Measurements from ENCODE around the gene NCKAP5L. TPM values are rescaled to one million over a fixed set of nuclear protein-coding genes. Genes with fewer than 3 reads are reported as not detected.

NCKAP5L gene
- total RNA-seq: 13.9 and 19.5 TPM in 2 replicates

GRCh38 chr12:49828133-49829091 lies at the start of gene NCKAP5L:
Gene NCKAP5L (minus strand): TSS chr12:49828413. CDS start chr12:49804044, 24,369 bp downstream.

DNA sequence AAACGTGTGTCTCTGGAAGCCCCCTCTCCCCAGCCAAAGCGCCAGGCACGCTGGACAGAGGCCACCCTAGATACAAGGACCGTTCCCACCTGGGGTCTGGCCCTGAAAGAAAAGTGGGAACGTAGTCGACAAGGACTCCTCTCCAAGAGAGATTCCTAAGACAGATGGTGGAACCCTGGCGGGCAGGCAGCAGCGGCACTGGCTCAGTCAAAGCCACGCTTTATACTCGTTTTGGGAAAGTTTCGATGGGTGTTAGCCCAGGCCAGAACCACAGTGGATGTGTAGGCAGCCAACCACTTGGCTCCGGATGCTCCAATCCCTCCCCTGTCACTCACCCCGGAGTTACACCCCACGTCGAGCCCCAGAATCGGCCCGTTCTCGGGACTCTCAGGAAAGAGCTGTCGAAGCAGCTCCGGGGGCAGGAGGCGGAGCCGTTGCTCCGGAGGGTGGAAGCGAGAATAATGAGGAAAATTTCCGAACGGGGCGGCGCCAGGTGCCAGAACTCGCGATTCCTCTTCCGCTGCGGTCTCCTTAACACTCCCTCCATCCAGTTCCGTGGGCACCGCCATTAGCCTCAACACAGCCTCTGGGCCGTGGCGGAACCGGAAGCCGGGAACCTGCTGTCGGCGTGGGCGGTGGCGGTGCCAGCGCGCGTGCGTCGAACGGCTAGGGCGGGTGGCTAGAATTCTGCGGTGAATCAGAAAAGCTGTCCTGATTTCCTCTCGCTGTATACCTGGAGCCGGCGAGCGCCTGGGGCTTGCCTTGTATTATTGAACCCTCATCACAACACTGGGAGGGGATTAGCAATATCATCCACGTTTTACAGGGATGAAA lies 14.5 kb upstream of the NCKAP5L start, which contains the start of gene BCDIN3D:
TSS of gene BCDIN3D (minus strand) at position 588 of the 834 bp plus-strand sequence. CDS start at position 569, 19 bp downstream.

Other genes with a start within 250 kb of the NCKAP5L start
- 0.08 and 0.15 TPM in 2 replicates for gene FAM186B, start 222.8 kb downstream of the NCKAP5L start, total RNA-seq
- gene PRPF40B, start 204.9 kb downstream of the NCKAP5L start, total RNA-seq: 15.1 and 18.0 TPM in 2 replicates
- 7.8 and 16.9 TPM in 2 replicates for gene FMNL3, start 121.0 kb downstream of the NCKAP5L start, total RNA-seq
- gene TMBIM6, start 86.9 kb downstream of the NCKAP5L start, total RNA-seq: 390 and 469 TPM in 2 replicates
- gene BCDIN3D, start 14.7 kb upstream of the NCKAP5L start, total RNA-seq: 2.8 and 3.3 TPM in 2 replicates
- gene FAIM2, start 75.5 kb upstream of the NCKAP5L start, total RNA-seq: not detected in 2 replicates
- gene AQP2, start 122.3 kb upstream of the NCKAP5L start, total RNA-seq: not detected in 2 replicates
- gene AQP5, start 133.5 kb upstream of the NCKAP5L start, total RNA-seq: not detected in 2 replicates
- gene AQP6, start 144.5 kb upstream of the NCKAP5L start, total RNA-seq: 0.47 TPM in 1 of 2 replicates, not detected in the other
- 31.0 and 79.8 TPM in 2 replicates for gene RACGAP1, start 197.1 kb upstream of the NCKAP5L start, total RNA-seq
- 3.5 and 8.4 TPM in 2 replicates for gene ASIC1, start 229.2 kb upstream of the NCKAP5L start, total RNA-seq

Data from hair follicular keratinocyte (primary cell).